ENCODE data around the gene AGBL1.

- TF ChIP-seq YY1 (IDR thresholded peaks at IDR 0.05; ENCODE audit: low read depth) (no peak), EP300 (IDR thresholded peaks at IDR 0.05; ENCODE audit: borderline replicate concordance) (no peak), EGR1 (IDR thresholded peaks at IDR 0.05) (no peak)
Observed at GRCh38 chr15:86256628-86257027, 177.0 kb downstream of the AGBL1 start.

Data from Ishikawa (cell line).